Left lung (tissue), 10 donors: ENCODE results near the gene COMMD1. TPM values are rescaled to one million over a fixed set of nuclear protein-coding genes. Genes with fewer than 3 reads are reported as not detected.

Source experiments
- ATAC-seq: fragments of 200-7000 bp; cut with Tn5 transposase; one replicate; pipeline ENCODE4 v1.9.1; 2020; ENCODE audit warnings: moderate library complexity
- DNase-seq, 4 donors: peaks; one replicate each; pipeline ENCODE4 v3.0.0-alpha.2; 2013 to 2020
- H3K27ac ChIP-seq, 2 donors: fragments of 200-600 bp; sonication (generic) in 1 of 2; one replicate each; pipeline versions ENCODE4 v1.5.0 to v1.8.0; 2020 to 2021
- H3K27me3 ChIP-seq, 2 donors: fragments of 200-600 bp; sonication (generic) in 1 of 2; one replicate each; pipeline versions ENCODE4 v1.5.0 to v1.8.0; 2020 to 2021
- H3K36me3 ChIP-seq, 2 donors: fragments of 200-600 bp; sonication (generic) in 1 of 2; one replicate each; pipeline versions ENCODE4 v1.5.0 to v1.8.0; 2020 to 2021
- H3K4me1 ChIP-seq, 2 donors: fragments of 200-600 bp; one replicate each; pipeline ENCODE4 v1.8.0; 2021
- H3K4me3 ChIP-seq, 2 donors: fragments of 200-600 bp; sonication (generic) in 1 of 2; one replicate each; pipeline versions ENCODE4 v1.5.0 to v1.8.0; 2020 to 2021; ENCODE audit warnings: mild to moderate bottlenecking in 1 of 2
- H3K9me3 ChIP-seq, 2 donors: fragments of 200-600 bp; sonication (generic) in 1 of 2; one replicate each; pipeline versions ENCODE4 v1.5.0 to v1.8.0; 2020 to 2021
- CTCF ChIP-seq, 2 donors: fragments of 200-600 bp; sonication (generic) in 1 of 2; IDR thresholded peaks; one replicate each; pipeline versions ENCODE4 v1.5.0 to v1.8.0; 2021; ENCODE audit warnings: antibody characterized with exemption in 2 of 2
- intact Hi-C, 2 donors: fragments of 100-400 bp; cut with DNase I; formaldehyde crosslinking; loops; one replicate each; pipeline versions ENCODE4 v1.11.2 to v1.14.2; 2022
- polyA plus RNA-seq, 6 donors: library from polyadenylated mRNA; unstranded; fragments of 120-200 nt; gene quantifications; one replicate each; pipeline ENCODE4 v1.2.1, GENCODE V29; 2013; ENCODE audit not compliant: insufficient read length in 6 of 6
- total RNA-seq, 2 donors: library from RNA; stranded (reverse); fragmentation: NEBNext Ultra II Directional; extraction: Animal tissue kit (Norgen Biotek cat#: 25700); gene quantifications; one replicate each; pipeline ENCODE4 v1.2.1, GENCODE V29; 2021
- donor health status: DM: no; HTN: yes; CAD: no.
- donor health status: DM: no; HTN: no; CAD: no.

The COMMD1 gene
- total and polyA plus RNA-seq, 8 donors: 34.1 to 91.5 (median 77.3) TPM

DNA sequence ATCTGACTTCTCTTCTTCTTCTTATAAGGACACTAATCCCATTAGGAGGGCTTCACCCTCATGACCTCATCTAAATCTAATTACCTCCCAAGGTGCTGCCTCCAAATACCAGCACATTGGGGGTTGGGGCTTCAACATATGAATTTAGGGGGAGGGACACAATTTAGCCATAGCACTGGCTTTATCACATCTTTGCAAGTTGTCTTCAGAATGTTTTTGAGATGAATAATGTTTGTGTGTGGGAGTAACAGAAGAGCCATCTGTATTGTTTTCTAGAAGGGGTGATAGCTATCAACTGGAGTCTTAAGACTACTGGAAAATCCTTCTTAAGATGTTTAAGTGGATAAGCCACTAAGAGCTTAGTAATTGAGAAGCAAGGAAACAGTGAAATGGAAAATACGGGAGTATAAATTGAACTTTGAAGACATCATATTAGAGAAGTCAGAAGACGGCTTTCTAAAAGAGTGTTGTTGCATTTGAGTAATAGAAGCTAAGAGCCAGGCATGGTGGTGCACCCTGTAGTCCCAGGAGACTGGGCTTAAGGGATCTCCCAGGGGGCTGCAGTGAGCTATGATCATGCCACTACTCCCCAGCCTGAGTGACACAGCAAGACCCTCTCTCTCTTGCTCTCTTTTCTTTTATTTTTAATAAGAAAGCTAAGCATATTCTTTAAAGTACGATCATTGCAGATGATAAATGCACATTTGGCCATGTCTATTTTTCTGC lies 257.8 kb downstream of the COMMD1 start:
- TF ChIP-seq CTCF (IDR thresholded peaks at IDR 0.05): no peak
- no peaks in the 10 kb centered on the region for H3K4me1 ChIP-seq
- no peaks in the 10 kb centered on the region for H3K27me3 ChIP-seq
- no peaks in the 10 kb centered on the region for H3K9me3 ChIP-seq
- no peak overlapping the region for H3K4me3 ChIP-seq
- DNase-seq (no peak), ATAC-seq (no peak)
- H3K36me3 ChIP-seq: no peaks in the 10 kb centered on the region
- H3K27ac ChIP-seq: no peak overlapping the region
- intact Hi-C loops: no loop called here

- intact Hi-C loops: no loop called here
- Histone ChIP-seq H3K27ac (no peak overlapping the region), H3K9me3 (no peaks in the 10 kb centered on the region), H3K36me3 (no peaks in the 10 kb centered on the region), H3K4me3 (no peak overlapping the region), H3K27me3 (no peaks in the 10 kb centered on the region), H3K4me1 (no peaks in the 10 kb centered on the region)
- ATAC-seq (no peak), DNase-seq (no peak)
- TF ChIP-seq CTCF (IDR thresholded peaks at IDR 0.05): no peak
These were observed 258.4 kb downstream of the COMMD1 start for GRCh38 chr2:62163834-62164233.

- intact Hi-C loops: no loop called here
- H3K27ac ChIP-seq: no peak overlapping the region
- no peak for TF ChIP-seq CTCF (IDR thresholded peaks at IDR 0.05)
- H3K4me1 ChIP-seq: peaks cover 0 to 9% of the 10 kb centered on the region in 2 donors
- no peaks in the 10 kb centered on the region for H3K27me3 ChIP-seq
- no peak for DNase-seq
- H3K9me3 ChIP-seq: no peaks in the 10 kb centered on the region
- no peaks in the 10 kb centered on the region for H3K36me3 ChIP-seq
- ATAC-seq: no peak
- no peak overlapping the region for H3K4me3 ChIP-seq
These were observed 270.3 kb downstream of the COMMD1 start for GRCh38 chr2:62175728-62176127.

GRCh38 chr2:62176801-62177200 lies 271.3 kb downstream of the COMMD1 start:
- peaks cover 0 to 9% of the 10 kb centered on the region in 2 donors for H3K4me1 ChIP-seq
- no peak for TF ChIP-seq CTCF (IDR thresholded peaks at IDR 0.05)
- no peaks in the 10 kb centered on the region for H3K9me3 ChIP-seq
- H3K36me3 ChIP-seq: no peaks in the 10 kb centered on the region
- DNase-seq: no peak
- intact Hi-C loops: no loop called here
- no peak for ATAC-seq
- H3K27ac ChIP-seq: no peak overlapping the region
- H3K4me3 ChIP-seq: no peak overlapping the region
- no peaks in the 10 kb centered on the region for H3K27me3 ChIP-seq

GRCh38 chr2:62177392-62178049 lies 272.0 kb downstream of the COMMD1 start:
- intact Hi-C loops: no loop called here
- Histone ChIP-seq H3K27me3 (no peaks in the 10 kb centered on the region), H3K4me3 (no peak overlapping the region)

More at GRCh38 chr2:62177392-62178049, 272.0 kb downstream of the COMMD1 start:
- ATAC-seq: no peak
- Histone ChIP-seq H3K36me3 (no peaks in the 10 kb centered on the region), H3K9me3 (no peaks in the 10 kb centered on the region), H3K4me1 (peaks cover 0 to 9% of the 10 kb centered on the region in 2 donors), H3K27ac (no peak overlapping the region)
- DNase-seq: no peak
- TF ChIP-seq CTCF (IDR thresholded peaks at IDR 0.05): no peak
